Ovary (tissue), 9 donors: ENCODE measurements around the gene PKP3. TPM values are rescaled to one million over a fixed set of nuclear protein-coding genes. Genes with fewer than 3 reads are reported as not detected.

Experiments
- DNase-seq, 5 donors: peaks; one replicate each; pipeline ENCODE4 v3.0.0-alpha.2; 2019 to 2020
- H3K27ac ChIP-seq, 2 donors: fragments of 200-600 bp; one replicate each; pipeline versions ENCODE4 v1.5.1 to v1.8.0; 2019 to 2022
- H3K27me3 ChIP-seq: fragments of 200-600 bp; one replicate; pipeline ENCODE4 v1.8.0; 2022
- H3K36me3 ChIP-seq: fragments of 200-600 bp; sonication (generic); one replicate; pipeline ENCODE4 v1.5.1; 2019
- H3K4me1 ChIP-seq: one replicate; pipeline ENCODE4 v1.8.1; 2013; ENCODE audit warnings: mild to moderate bottlenecking, moderate library complexity; ENCODE audit not compliant: insufficient read depth
- H3K4me3 ChIP-seq: fragments of 200-600 bp; sonication (generic); one replicate; pipeline ENCODE4 v1.5.1; 2017
- H3K9me3 ChIP-seq, 2 donors: fragments of 200-600 bp in 1 of 2; sonication (generic) in 1 of 2; one replicate each; pipeline versions ENCODE4 v1.5.1 to v1.8.1; 2013 to 2019; ENCODE audit warnings: mild to moderate bottlenecking in 1 of 2, moderate library complexity in 1 of 2
- CTCF ChIP-seq, 3 donors: fragments of 450-650 bp in 2 of 3; fragments of 200-600 bp in 1 of 3; IDR thresholded peaks; one replicate each; pipeline versions ENCODE4 v1.5.1 to v1.8.0; 2016 to 2022; ENCODE audit warnings: antibody characterized with exemption in 3 of 3, mild to moderate bottlenecking in 1 of 3
- EP300 ChIP-seq: sonication (generic); formaldehyde crosslinking; IDR thresholded peaks from one replicate; pipeline ENCODE4 v1.6.1; 2017; ENCODE audit warnings: antibody characterized with exemption
- POLR2A ChIP-seq: fragments of 450-650 bp; IDR thresholded peaks from one replicate; pipeline ENCODE4 v1.6.1; 2017; ENCODE audit warnings: antibody characterized with exemption, mild to moderate bottlenecking, moderate library complexity
- WGBS, 3 donors: extraction: QIAGEN DNeasy Blood & Tissue Kit in 1 of 3; methylation state at CpG; one replicate each; pipeline versions ENCODE4 v1.1.5 to v1.1.7; 2013 to 2017; 5-methylcytosine and 5-hydroxymethylcytosine counted together
- intact Hi-C, 4 donors: fragments of 100-400 bp; cut with DNase I; formaldehyde crosslinking; loops; one replicate each; pipeline versions ENCODE4 v1.11.0 to v1.15.1; 2022 to 2023
- polyA plus RNA-seq, 2 donors: library from polyadenylated mRNA; stranded (reverse); fragments of 200-250 nt in 1 of 2; fragments of 350-450 nt in 1 of 2; fragmentation: Illumina TruSeq in 1 of 2; extraction: RNeasy Lipid Tissue Mini Kit (QIAGEN cat#74804) in 1 of 2; gene quantifications; one replicate each; pipeline ENCODE4 v1.2.3, GENCODE V29; 2013 to 2014
- total RNA-seq, 7 donors: library from RNA; depleted of rRNA in 2 of 7; stranded (reverse); fragments of >200 nt in 2 of 7; fragmentation: NEBNext Ultra II Directional in 3 of 7; extraction: Animal tissue kit (Norgen Biotek cat#: 25700) in 3 of 7; gene quantifications; one replicate each; pipeline versions ENCODE4 v1.1.0 to v1.2.4, GENCODE V29; 2016 to 2023
- donor health status: DM: no; HTN: no; CAD: no; lungs with moderate emphysema.
- donor health status: DM: no; HTN: no; CAD: no.
- donor health status: Bipolar disorder and iron deficiency.
- donor health status: DM: yes; HTN: yes; CAD: no.
- donor health status: DM: no; HTN: no; CAD: no.
- donor health status: DM: yes; HTN: yes; CAD: no.

Gene PKP3
- total and polyA plus RNA-seq, 9 donors, result 0.21 to 56.8 (median 3.0) TPM; not detected in 1

GRCh38 chr11:413120-414081, 19.4 kb downstream of the PKP3 start:
- TF ChIP-seq EP300, result no peak
- TF ChIP-seq CTCF (IDR thresholded peaks at IDR 0.05), result no peak
- no peak for TF ChIP-seq POLR2A
- DNase-seq, result no peak
- intact Hi-C loops, result no loop called here
- H3K27ac ChIP-seq, result no peak overlapping the region
- WGBS, 3 donors, result 24 to 38% (median 29%) methylated on average over 13 to 14 of the region's 14 CpGs
- peaks cover 2% of the 10 kb centered on the region for H3K4me1 ChIP-seq
- no peak overlapping the region for H3K4me3 ChIP-seq
- no peaks in the 10 kb centered on the region for H3K9me3 ChIP-seq
- H3K36me3 ChIP-seq, result no peaks in the 10 kb centered on the region
- no peaks in the 10 kb centered on the region for H3K27me3 ChIP-seq

- 65 to 71% (median 66%) methylated on average over 9 of the region's 9 CpGs for WGBS, 3 donors
- H3K4me1 ChIP-seq, result peaks cover 2% of the 10 kb centered on the region
- no peak overlapping the region for H3K4me3 ChIP-seq
- TF ChIP-seq EP300, result no peak
- no peak for TF ChIP-seq CTCF (IDR thresholded peaks at IDR 0.05)
- TF ChIP-seq POLR2A, result no peak
- H3K9me3 ChIP-seq, result no peaks in the 10 kb centered on the region
- H3K27ac ChIP-seq, result no peak overlapping the region
- intact Hi-C loops, result no loop called here
- H3K36me3 ChIP-seq, result no peaks in the 10 kb centered on the region
- no peaks in the 10 kb centered on the region for H3K27me3 ChIP-seq
- DNase-seq, result no peak
Observed at GRCh38 chr11:414318-414857, 20.4 kb downstream of the PKP3 start.

DNA sequence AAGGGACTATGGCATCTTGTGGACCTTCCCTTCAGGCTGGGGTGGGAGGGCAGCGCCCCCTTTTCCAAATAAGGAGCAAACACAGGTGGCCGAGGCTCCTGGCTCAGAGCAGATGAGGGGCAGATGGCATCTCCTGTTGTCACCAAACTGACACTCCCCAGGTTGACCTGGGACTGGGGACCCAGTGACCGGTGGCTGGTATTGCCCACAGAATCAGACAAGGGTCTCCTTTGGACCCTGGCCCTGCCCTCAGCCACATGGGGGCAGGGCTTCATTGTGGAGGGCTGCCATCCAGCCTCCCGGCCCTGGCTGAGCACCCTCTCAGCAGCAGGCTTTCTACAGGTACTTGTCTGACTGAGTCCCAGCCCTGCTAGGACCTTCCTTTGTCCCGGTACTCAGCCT, 21.6 kb downstream of the PKP3 start:
- H3K9me3 ChIP-seq, result no peaks in the 10 kb centered on the region
- no peak overlapping the region for H3K4me3 ChIP-seq
- intact Hi-C loops, result no loop called here
- no peak for DNase-seq
- TF ChIP-seq CTCF (IDR thresholded peaks at IDR 0.05), result no peak
- no peak for TF ChIP-seq POLR2A
- TF ChIP-seq EP300, result no peak
- WGBS, 3 donors, result 60 to 79% (median 67%) methylated on average over 5 of the region's 5 CpGs
- no peaks in the 10 kb centered on the region for H3K27me3 ChIP-seq
- no peaks in the 10 kb centered on the region for H3K36me3 ChIP-seq
- H3K27ac ChIP-seq, result no peak overlapping the region
- peaks cover 2% of the 10 kb centered on the region for H3K4me1 ChIP-seq

DNA sequence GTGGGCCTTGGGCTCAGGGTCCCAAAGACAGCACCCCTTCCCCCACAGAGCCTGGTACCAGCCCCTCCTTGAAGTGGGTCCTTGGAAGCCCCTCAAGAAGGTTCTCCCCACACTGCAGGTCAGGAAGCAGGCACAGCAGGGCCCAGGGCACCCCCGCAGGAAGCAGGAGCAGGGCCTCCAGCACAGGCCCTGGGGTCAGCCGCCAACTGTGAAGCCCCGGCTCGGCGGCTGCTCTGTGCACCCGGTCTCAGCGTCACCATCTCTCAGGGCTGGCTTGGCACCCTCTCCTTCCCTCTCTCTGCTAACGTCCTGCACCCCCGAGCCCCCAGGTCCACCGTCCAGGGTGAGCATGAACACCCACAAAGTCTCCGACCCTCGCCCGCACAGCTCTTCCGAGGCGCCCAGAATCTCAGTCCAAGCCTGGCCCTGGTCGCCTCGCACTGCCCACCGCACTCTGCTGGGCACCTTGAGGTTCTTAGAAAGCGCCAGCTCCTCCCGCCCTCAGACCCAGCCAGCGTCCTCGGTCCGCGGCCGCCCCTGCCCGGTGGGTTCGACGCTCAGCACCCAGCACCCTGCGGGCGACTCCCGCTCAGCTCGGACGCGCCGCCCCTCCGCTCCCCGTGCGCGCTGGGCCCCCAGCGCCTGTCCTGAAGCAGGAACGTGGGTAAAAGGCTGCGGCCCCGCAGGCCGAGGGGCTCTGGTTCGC, 22.2 kb downstream of the PKP3 start:
- TF ChIP-seq POLR2A (no peak), EP300 (no peak), CTCF (IDR thresholded peaks at IDR 0.05) (no peak)
- Histone ChIP-seq H3K9me3 (no peaks in the 10 kb centered on the region), H3K36me3 (no peaks in the 10 kb centered on the region), H3K27me3 (no peaks in the 10 kb centered on the region), H3K4me1 (peaks cover 2% of the 10 kb centered on the region), H3K27ac (no peak overlapping the region), H3K4me3 (peak overlapping the region; percentile 33)
- WGBS, 3 donors, result 11 to 18% (median 14%) methylated on average over 38 to 45 of the region's 45 CpGs
- no peak for DNase-seq
- intact Hi-C loops, result no loop called here
